DMS 273 (cell line): Measurements from ENCODE around the gene CASZ1.

ENCODE experiments used
- DNase-seq: peaks from one replicate; lab custom pipeline; 2025; ENCODE audit not compliant: unreplicated experiment; lab: John Stamatoyannopoulos, UW

CASZ1 gene

GRCh38 chr1:10674700-10675609 lies 121.5 kb downstream of the CASZ1 start:
- peak; percentile 28 for DNase-seq

- DNase-seq: no peak
Measured at GRCh38 chr1:10674222-10674621, 122.2 kb downstream of the CASZ1 start.

DNA sequence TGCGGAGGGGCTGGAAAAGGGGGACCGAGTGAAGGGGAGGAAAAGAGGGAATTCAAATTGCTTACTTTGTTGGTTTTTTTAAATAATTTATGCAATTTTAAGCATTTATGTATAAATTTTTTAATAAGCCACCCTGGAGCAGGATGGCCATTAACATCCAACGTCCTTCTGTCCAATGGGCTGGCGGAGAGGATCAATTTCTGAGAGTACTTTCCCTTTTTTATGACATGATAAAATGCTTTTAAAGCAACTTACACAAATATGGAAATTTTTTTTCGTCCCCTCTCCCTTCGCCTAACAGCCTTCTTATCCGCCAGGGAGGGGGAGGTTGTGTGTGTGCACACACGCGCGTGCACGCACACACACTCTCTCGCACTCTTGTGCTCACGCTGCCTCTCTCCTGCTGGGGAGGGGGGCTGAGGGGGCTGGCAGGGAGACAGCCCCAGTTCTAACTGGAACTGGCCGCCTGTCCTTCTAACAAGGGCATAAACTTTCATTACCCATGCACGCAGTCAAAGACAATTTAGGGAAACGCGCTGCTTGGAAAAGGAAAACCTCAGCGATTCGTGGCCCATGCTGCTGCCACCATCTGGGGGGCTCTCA lies 123.2 kb downstream of the CASZ1 start:
- DNase-seq: no peak

DNA sequence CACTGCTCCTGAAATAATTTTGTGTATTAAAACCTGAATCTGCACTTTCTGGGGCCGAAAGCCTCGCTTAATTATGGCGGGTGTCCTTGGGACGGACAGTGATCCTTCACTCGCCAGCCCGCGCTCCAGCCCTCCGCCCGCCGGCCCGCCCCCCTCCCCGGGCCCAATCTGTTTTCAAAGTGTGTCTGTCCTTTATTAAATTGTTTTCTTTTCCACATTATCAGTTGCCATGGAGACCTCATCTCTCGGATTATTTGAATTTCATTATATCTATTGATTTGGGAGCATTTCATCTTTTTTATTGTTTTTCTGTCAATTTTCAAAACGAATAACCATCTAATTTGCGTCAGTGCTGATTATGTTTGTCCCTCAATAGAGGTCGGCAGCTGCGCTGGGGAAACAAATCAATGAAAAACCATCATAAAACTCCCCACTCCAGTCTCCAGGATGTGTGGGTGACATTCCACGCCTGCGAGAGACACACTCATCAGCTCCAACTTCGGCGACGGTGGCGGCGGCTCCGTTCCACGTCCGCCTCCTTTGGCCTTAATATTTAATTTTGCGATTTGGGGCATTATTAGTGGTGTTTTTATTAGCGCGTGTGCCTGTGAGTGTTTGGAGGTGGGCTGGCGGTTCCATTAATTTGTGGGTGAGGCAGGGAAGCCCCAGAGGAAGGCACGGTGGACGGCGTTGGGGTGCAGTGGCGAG lies 123.9 kb downstream of the CASZ1 start:
- DNase-seq: no peak

DNA sequence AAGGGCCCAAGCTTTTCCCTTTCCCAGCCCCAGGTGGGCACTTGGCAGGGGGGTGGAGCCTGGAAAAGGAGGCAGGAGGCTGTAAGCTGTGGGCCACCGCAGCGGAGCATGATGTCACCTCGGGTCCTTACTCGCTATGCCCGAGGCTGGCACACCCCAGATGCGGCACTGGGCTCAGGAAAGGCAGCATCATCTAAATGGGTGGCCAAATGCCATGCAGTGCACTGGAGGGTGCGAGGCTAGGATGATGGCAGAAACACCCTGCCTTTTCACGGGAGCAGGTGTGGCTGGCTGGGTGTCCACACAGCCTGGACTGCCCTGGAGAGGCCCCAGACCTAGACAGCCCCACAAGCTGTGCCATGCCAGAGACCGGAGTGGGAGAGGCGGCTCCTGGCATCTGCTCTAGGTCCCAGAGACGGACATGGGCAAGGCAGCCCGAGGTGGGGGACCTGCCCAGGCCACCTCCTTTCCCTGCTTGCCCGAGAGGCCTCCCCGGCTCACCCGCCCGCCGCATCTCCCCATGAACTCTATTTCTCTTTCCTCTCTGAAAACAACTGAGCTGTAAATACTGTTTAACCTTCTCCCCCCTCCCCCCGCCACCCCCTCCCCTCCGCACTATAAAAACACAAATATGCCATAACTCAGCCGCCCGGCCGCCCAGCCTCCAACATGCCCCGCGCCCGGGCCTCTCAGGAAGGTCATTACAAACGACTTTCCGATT lies 124.7 kb downstream of the CASZ1 start:
- no peak for DNase-seq

DNA sequence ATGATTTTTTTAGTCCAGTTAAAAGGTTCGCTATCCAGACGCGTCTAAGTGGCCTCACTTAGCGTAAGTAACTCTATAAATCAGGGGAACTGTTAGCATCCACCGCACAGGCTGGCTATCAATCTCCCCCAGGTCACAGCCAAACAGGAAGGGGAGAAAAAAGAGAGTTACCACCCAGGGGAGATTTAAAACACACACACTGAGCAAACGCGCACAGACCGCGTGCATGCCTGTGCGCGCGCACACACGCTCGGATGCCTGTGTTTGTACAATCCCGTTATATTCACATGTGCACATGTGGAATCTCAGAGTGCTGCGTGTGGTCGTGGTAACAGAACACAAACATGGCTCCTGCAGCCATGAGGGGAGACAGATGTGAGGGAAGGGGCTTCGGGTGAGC lies 125.4 kb downstream of the CASZ1 start:
- DNase-seq: no peak

GRCh38 chr1:10670190-10670589 lies 126.3 kb downstream of the CASZ1 start:
- no peak for DNase-seq

- no peak for DNase-seq
Measured at GRCh38 chr1:10669570-10669969, 126.9 kb downstream of the CASZ1 start.

GRCh38 chr1:10667861-10668761 lies 128.3 kb downstream of the CASZ1 start:
- peak; percentile 39 for DNase-seq

GRCh38 chr1:10665930-10666850 lies 130.3 kb downstream of the CASZ1 start:
- no peak for DNase-seq

- no peak for DNase-seq
Measured at GRCh38 chr1:10665226-10665625, 131.2 kb downstream of the CASZ1 start.

GRCh38 chr1:10664251-10664650 lies 132.2 kb downstream of the CASZ1 start:
- no peak for DNase-seq

DNA sequence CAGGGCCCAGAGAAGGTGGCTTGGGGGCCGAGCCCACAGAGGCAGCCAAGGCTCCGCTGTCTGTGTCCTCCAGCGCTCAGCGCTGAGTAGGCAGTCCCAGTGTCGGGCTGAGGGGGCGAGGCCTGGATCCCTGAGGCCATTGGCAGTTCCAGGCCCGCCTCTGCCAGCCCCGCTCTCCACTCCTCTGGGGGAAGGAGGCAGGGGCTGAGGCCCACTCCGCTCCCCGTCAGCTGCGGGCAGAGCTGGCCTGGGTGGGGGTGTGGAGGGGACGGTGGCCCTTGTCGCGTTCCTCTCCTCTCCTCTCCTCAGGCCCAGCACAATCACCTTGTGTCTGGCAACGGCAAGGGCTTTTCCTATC lies 132.8 kb downstream of the CASZ1 start:
- peak; percentile 62 for DNase-seq

DNA sequence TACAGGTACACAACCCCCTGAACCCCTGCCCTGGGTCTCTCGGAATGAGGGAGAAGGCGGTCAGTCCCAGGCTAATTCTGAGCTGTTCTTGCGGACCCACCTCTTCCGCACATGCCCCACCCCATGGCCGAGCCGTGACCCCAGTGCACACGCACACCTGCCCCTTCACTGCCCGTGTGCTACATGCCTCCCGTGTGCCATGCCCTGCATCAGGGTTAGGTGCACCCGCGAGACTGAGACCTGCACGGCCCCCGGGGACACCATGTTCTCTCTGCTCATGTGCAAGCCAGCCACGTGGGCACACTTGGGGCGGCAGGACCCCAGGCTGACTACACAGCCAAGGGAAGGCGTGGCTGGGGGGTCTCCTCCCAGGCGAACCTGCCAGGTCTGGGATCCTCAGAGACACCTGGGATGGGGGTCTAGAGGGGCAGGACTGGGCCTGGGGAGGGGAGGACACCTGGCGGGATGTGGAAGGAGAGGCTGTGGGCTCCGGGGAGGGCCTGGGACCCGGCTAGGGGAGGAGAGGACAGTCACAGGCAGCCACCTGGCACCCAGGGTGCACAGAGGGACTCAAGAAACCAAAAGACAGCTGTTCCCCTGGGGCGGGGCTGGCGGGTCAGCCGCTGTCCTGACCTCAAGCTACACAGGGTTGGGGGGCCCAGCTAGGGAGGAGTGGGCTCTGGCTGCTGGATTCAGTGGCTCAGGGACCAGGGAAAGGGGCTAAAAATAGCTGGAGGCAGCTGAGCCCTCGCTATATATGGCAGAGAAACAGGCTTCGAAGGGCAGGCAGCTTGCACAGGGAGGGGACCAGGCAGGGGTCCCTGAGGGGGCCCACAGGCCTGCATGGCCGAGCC lies 133.4 kb downstream of the CASZ1 start:
- DNase-seq: no peak

DNA sequence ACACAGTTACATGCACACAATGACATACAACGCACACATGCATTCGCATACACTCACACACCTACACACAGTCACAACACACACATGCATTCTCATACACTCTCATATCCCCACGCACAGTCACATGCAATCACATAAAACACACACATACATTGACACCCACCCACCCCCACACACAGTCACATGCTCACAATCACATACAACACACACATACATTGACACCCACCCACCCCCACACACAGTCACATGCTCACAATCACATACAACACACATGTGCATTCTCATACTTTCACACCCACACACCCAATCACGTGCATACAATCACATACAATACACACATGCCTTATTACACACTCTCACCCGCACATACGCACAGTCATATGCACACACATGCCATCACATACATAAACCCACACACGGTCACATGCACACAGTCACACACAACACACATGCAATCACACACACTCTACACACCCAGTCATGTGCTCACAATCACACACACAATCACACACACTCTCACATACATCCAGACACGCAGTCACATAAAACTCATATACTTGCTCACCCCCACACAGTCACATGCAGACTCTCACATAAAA lies 134.3 kb downstream of the CASZ1 start:
- no peak for DNase-seq

- no peak for DNase-seq
Measured at GRCh38 chr1:10661453-10661852, 135.0 kb downstream of the CASZ1 start.

DNA sequence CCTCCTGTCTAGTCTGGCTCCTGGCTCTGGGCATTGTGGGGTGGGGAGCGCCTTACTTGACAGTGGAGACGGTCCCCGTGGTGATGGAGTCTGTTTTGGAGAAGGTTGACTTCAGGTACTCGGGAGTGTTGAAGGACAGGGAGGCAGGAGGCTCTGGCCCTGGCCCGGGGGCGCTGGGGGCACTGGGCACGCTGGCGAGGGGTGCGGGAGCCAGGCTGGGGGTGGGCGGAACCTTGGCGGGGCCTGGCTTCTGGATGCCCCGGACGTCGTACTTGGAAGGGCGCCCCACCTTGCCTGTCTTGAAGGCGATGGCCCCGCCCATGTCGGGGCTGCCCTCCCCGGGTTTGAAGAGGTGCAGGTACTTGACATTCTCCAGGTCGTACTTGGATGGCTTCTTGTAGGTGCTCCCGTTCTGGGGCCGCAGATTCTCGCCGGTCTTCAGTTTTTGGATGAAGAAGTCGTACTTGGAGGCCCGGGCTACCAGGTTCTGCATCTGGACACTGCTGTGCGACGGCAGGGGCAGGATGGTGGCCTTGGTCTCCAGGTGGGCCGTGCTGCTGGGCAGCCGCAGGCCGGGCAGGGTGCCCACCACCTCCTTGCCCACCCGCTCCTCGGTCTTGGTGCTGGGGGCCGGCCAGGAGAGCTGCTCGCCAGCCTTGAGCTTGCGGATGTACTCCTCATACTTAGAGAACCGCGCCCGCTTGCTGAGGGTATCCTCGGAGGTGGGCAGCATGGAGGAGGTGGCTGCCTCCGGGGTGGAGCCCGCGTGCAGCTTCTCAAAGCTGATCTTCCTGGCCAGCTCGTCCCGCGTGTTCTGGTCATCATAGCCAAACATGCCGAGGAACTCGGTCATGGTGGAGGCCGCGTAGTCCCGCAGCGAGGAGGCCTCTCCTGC lies 136.6 kb downstream of the CASZ1 start:
- no peak for DNase-seq
